GM18870 (cell line): Measurements from ENCODE around the gene SMCO2.

ENCODE experiments used
- ATAC-seq: cut with Tn5 transposase; IDR thresholded peaks from one replicate; pipeline ENCODE4 v1.9.1; 2021; ENCODE audit warnings: moderate library complexity; ENCODE audit not compliant: unreplicated experiment

SMCO2 gene

GRCh38 chr12:27549236-27549800 is 102.8 kb downstream of the SMCO2 start:
- ATAC-seq: no peak

GRCh38 chr12:27549801-27550652 is 103.5 kb downstream of the SMCO2 start:
- no peak for ATAC-seq

DNA sequence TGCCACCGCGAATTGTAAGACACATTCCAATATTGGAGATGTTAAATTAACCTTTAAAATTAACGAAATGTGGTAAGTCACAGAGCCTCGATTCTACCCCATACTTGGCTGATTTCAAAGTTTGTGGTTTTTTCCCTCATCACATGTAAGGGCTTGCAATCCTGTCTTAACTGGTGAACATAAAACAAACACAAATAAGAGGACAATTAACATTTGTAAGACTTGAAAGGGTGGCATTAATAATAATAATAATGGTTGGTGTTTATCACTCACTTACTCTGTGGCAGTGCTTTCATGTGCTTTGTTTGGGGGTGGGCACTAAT is 104.1 kb downstream of the SMCO2 start:
- ATAC-seq: no peak

DNA sequence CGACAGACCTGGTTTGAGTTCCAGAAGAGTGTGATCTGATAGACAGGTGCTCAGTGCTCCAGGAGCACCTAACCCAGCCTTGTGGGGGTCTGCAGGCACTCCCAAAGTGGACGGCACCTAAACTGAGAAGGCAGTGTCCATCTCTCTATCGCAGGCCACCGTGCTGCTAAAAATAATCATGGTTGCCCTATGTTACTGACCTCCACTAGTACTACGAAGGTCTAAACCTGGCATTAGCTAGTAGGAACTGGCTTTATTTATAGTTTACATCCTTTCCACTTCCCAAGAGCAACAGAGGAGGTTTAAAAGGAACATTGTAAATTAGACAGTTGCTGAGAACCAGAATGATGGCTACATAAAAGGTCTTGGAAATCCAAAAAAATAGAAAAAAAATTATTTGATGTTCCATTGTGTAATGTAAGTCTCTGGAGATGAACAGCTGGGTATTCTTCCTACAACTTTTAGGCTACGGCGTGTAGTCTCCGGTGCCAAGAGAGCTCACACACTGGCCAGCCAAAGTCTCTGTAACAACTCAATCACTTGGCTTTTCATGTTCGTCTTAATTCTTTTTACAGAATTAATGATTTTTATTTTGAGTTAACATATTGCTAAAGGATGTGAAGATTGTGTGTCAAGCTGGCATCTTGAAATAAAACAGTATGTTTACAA is 104.8 kb downstream of the SMCO2 start:
- ATAC-seq: no peak
